ENCODE measurements around the gene TMEM219.

DNA sequence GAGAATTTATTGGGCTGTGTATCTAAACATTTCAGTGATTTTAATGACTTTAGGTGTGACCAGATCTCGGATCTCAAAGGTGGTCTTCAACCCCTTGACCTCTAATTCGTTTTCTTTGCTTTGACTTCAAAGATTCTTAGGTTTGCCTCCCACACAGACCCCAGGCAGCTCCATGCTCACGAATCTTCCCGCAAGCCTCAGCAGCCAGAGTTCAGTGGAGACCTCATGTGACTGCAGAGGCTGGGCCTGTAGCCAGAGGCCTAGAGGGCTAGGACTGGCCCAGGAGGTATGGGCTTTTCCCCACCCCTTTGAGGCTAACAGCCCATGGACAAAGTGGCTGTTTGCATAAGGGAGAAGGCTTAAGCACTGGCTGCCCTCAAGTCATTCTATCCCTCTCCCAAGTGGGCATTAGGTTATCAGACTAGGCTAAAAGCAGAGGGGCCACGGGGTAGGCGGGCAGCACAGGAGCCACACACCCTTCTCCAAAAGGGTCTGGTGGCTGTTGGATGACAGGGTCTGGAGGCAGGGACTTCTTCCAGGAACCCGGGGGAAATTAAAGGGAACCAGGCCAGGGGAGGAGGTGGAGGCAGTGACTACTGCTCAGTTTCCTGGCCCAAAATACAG lies 30.6 kb downstream of the TMEM219 start:
- TF ChIP-seq SUZ12 (IDR thresholded peaks at IDR 0.05; ENCODE audit: extremely low read depth, insufficient read depth, insufficient read length) (no peak), YY1 (IDR thresholded peaks at IDR 0.05; ENCODE audit: insufficient read depth, insufficient read length) (no peak), ZNF274 (IDR thresholded peaks at IDR 0.05; ENCODE audit: low read depth, low read length) (no peak)

All from NT2/D1 (cell line).